IMR-90 (cell line): ENCODE measurements around the gene RAB11FIP4.

Experiments used
- CEBPB ChIP-seq: IDR thresholded peaks from 2 replicates; pipeline ENCODE4 v1.6.1; 2012; ENCODE audit warnings: low read depth, low read length, improper control_type of control experiment
- CTCF ChIP-seq: conservative IDR thresholded peaks from 2 replicates; pipeline ENCODE4 v1.5.1; 2012; ENCODE audit warnings: mild to moderate bottlenecking, low read depth, low read length, improper control_type of control experiment
- ELK1 ChIP-seq: fragments of 150-350 bp; IDR thresholded peaks from 2 replicates; pipeline ENCODE4 v1.6.1; 2016; ENCODE audit warnings: low read depth, mild to moderate bottlenecking, low read length, moderate library complexity, borderline replicate concordance
- FOS ChIP-seq: fragments of 150-350 bp; IDR thresholded peaks from 2 replicates; pipeline ENCODE4 v1.6.1; 2016; ENCODE audit warnings: low read depth, low read length
- MXI1 ChIP-seq: IDR thresholded peaks from 2 replicates; pipeline ENCODE4 v1.6.1; 2012; ENCODE audit warnings: low read depth, mild to moderate bottlenecking, low read length, moderate library complexity, borderline replicate concordance
- NFE2L2 ChIP-seq: fragments of 150-350 bp; IDR thresholded peaks from 2 replicates; pipeline ENCODE4 v1.6.1; 2016; ENCODE audit warnings: low read depth, mild to moderate bottlenecking, low read length
- POLR2A ChIP-seq: IDR thresholded peaks from 2 replicates; pipeline ENCODE4 v1.6.1; 2012; ENCODE audit warnings: mild to moderate bottlenecking, low read depth, low read length
- RAD21 ChIP-seq: IDR thresholded peaks from 2 replicates; pipeline ENCODE4 v1.6.1; 2012; ENCODE audit warnings: low read length, improper control_type of control experiment
- RCOR1 ChIP-seq: IDR thresholded peaks from 2 replicates; pipeline ENCODE4 v1.6.1; 2012; ENCODE audit warnings: mild to moderate bottlenecking, low read length, improper control_type of control experiment; ENCODE audit not compliant: insufficient replicate concordance
- RFX5 ChIP-seq: IDR thresholded peaks from 2 replicates; pipeline ENCODE4 v1.8.0; 2012; ENCODE audit warnings: low read depth, mild to moderate bottlenecking, low read length, moderate library complexity
- SMC3 ChIP-seq: fragments of 150-350 bp; IDR thresholded peaks from 2 replicates; pipeline ENCODE4 v1.6.1; 2016; ENCODE audit warnings: low read depth, mild to moderate bottlenecking, antibody characterized with exemption, low read length, moderate library complexity
- USF2 ChIP-seq: fragments of 150-350 bp; IDR thresholded peaks from 2 replicates; pipeline ENCODE4 v1.6.1; 2017; ENCODE audit warnings: mild to moderate bottlenecking, antibody characterized with exemption, low read length, low read depth

GRCh38 chr17:31566992-31567373 is 175.5 kb downstream of the RAB11FIP4 start:
- TF ChIP-seq CTCF (no peak), POLR2A (no peak), USF2 (no peak), NFE2L2 (no peak), MXI1 (no peak), RAD21 (no peak), SMC3 (no peak), ELK1 (no peak), FOS (no peak), CEBPB (no peak), RFX5 (no peak), RCOR1 (no peak)
